HG02938 (cell line): ENCODE measurements around the gene TLR9.

Source experiments
- ATAC-seq: cut with Tn5 transposase; IDR thresholded peaks from one replicate; pipeline ENCODE4 v1.9.1; 2021; ENCODE audit warnings: mild to moderate bottlenecking, moderate library complexity; ENCODE audit not compliant: unreplicated experiment

The TLR9 gene

DNA sequence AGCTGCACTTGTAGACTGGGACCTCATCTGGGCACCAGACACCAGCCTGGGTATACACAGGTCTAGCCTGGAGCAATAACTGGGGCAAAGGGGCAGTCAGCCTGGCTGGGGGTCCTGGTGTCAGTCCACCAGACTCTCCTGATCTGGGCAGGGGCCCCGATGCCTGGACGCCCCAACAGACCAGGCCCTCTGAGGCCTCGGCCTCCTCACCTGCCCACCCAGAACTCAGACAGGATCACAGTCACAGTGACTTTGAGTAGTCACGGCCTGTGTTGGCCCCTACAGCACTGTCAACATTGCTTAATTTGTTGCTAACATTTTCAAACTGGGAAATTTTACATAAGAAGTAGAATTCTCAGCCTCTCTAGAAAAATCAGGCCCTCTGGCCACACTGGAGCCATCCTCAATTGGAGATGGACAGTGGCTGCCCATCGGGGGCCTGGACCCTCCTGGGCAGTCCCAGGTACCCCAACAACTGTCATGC is 7.7 kb upstream of the TLR9 start:
- ATAC-seq, result no peak

DNA sequence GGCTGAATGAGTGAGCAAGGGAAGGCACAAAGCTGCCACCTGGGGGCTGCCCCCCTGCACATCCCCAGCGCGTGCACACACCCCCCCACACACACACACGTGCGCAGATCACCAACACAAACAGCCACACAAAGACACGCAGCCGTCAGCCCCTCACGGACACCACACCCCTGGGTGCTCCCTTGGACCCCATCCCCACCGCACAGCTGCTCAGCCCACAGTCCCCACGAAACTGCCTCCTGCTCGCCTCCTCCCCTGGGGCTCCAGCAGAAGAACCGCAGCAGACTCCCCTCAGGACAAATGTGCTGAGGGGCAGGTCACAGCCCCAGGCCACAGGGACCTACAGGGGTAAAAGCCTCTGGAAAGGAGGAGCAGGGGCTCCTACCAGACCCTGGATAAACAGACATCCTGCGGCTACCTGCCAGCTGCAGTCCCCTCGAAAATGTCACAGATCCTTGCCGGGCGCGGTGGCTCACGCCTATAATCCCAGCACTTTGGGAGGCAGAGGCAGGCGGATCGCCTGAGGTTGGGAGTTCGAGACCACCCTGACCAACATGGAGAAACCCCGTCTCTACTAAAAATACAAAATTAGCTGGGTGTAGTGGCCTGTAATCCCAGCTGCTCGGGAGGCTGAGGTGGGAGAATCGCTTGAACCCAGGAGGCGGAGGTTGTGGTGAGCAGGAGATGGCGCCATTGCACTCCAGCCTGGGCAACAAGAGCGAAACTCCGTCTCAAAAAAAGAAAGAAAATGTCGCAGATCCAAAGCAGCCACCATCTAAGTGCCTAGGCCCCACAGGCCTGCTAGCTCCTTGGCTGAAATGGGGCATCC is 7.0 kb upstream of the TLR9 start:
- ATAC-seq, result no peak

- ATAC-seq, result no peak
Measured at GRCh38 chr3:52231502-52232278, 6.2 kb upstream of the TLR9 start.

DNA sequence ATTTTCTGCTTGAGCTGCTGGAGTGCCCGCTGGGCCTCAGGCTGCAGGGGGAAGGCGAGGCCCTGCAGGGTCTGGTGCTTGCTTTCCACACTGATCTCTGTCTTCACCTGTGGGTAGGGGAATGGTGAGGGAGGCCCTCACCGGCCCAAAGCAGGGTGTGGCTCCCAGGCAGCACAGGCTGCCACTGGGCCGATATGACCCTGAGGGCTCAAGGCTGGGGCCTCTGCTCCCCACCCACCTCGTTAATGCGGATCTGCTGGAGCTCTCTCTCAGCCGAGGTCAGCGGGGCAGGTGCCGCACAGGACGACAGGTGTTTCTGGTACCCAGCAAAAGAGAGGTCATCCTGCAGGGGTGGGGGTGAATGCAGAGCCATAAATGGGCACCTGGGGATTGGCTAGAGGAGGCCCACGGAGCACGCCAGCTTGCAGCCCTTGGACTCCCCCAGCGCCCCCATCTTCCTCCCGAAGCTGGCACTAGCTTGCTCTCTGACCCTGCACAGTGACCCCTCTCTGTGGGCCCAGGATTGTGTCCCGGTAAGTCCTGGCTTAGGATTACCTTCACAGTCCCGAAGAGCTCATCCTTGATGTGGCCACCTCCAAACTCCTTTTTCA is 5.5 kb upstream of the TLR9 start:
- ATAC-seq, result no peak

DNA sequence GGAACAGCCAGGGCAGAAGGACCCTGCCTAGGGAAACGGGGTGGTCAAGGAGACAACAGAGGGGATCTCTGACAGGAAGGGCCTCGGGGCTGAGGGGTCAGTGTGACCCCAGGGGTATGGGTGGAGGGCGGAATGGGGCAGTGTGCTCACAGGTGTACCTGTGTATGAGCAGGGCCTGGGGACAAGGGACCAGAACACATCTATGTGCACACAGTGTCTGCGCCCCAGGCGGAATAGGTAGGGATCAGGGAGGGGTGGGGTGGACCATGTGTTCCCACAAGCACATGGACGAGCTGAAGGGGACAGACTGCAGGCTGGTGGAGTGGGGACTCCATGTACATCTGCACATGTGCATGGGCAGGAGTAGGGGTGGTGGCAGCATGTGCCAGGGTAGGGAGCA is 5.0 kb upstream of the TLR9 start:
- no peak for ATAC-seq

DNA sequence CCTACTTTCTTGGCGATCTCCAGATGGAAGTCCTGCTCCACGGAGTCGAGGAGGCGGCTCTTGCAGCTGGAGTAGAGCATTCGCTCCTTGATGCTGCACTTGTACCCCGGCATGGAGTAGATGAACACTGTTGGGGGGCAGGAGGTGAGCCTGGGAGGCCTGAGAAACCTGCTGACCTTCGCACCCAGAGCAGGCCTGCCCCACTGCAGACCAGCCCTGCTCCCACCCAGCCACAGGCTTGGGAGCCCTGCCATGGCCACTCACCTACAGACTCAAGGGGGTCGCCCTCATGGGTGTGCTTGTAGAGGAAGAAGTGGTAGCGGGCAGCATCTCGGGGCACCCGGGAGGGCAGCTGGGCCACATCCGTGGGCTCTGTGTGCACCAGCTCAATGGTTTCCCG is 4.2 kb upstream of the TLR9 start:
- ATAC-seq, result no peak

DNA sequence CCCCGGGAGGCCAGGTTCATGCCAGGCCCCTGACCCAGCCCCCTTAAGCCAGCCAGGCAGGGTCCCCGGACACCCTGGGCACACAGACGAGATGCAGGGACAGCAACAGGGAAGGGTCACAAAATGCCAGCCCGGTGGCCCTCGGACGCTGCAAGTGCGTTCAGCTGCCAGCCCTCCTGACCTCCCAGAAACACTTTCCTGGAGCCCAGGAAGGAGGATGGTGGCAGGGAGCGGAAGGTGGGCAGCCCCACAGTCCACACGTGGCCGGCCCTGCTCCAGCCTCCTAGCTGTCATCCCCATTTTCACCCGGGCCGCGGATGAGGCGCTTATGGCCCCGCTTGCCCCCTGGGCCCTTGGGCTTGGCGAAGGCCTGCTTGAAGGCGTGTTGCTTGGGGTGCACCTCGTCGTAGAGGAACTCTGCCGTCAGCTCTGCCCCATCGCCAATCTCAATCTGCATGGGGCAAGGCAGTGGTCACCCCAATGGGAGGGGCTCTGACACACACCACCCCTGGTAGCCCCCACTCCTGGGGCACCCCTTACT is 3.4 kb upstream of the TLR9 start:
- no peak for ATAC-seq

DNA sequence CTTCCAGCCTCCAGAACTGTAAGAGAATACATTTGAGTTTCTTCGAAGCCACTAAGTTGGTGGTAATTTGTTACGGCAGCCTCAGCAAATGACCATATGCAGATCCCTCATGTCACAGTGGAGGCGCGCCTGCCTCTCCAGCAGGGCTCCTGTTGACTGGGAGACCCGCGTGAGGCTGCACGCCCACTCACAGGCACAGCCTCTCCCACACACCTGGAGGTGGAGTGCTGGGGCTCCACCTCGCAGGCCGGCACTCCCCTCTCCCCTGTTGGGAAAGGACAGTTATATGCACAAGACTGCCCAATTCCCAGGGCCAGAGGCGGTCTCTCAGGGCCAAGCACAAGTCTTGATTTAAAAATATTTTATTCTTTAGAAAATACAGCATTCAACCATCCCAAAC is 2.8 kb upstream of the TLR9 start:
- no peak for ATAC-seq

- ATAC-seq, result no peak
Measured at GRCh38 chr3:52227766-52228165, 2.3 kb upstream of the TLR9 start.

DNA sequence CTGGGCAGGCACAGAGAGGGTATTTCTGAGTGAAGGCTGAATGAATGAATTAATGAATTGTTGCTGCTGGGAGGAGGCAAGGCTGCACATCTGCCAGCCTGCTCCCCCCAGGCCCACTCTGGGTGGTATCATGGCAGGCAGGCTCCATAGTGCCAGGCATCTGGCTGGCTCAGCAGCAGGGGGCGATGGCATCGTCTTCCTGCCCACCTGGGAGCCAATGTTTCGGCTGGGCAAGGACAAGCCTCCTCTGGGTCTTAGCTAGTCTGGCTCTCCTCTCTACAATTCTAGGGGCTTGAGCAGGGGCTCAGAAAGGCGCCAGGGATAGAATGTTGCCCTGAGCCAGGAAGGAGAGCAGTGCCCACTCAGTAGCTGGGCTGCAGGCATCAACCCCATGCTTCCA is 1.7 kb upstream of the TLR9 start:
- ATAC-seq, result no peak

- ATAC-seq, result peak; percentile 12
Measured at GRCh38 chr3:52226229-52226817, 878 bp upstream of the TLR9 start.

DNA sequence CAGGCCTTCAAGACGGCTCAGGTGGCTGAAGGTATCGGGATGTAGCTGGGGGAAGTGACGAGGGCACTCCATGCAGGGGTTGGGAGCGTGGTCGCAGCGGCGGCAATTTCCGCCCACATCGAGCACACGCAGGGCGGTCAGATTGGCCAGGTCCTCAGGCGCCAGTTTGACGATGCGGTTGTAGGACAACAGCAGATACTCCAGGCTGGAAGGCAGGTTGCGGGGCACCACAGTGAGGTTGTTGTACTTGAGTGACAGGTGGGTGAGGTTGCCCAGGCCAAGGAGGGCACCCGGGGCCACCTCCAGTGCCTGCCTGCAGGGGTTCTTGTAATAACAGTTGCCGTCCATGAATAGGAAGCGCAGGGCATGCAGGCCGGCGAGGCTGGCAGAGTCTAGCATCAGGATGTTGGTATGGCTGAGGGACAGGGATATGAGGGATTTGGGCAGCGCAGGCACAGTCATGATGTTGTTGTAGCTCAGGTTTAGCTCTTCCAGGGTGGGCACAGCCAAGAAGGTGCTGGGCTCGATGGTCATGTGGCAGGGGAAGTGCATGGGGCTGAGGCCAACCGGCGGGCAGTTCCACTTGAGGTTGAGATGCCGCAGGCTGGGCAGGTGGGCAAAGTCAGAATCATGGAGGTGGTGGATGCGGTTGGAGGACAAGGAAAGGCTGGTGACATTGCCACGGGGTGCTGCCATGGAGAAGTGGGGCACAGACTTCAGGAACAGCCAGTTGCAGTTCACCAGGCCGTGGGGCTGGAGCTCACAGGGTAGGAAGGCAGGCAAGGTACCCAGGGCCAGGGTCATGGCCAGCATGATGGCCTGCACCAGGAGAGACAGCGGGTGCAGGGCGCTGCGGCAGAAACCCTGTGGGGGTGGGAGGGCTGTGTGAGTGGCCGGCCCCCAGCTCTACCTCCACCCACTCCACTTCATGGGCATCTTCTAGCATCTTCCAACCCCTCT is 1.7 kb downstream of the TLR9 start:
- no peak for ATAC-seq

DNA sequence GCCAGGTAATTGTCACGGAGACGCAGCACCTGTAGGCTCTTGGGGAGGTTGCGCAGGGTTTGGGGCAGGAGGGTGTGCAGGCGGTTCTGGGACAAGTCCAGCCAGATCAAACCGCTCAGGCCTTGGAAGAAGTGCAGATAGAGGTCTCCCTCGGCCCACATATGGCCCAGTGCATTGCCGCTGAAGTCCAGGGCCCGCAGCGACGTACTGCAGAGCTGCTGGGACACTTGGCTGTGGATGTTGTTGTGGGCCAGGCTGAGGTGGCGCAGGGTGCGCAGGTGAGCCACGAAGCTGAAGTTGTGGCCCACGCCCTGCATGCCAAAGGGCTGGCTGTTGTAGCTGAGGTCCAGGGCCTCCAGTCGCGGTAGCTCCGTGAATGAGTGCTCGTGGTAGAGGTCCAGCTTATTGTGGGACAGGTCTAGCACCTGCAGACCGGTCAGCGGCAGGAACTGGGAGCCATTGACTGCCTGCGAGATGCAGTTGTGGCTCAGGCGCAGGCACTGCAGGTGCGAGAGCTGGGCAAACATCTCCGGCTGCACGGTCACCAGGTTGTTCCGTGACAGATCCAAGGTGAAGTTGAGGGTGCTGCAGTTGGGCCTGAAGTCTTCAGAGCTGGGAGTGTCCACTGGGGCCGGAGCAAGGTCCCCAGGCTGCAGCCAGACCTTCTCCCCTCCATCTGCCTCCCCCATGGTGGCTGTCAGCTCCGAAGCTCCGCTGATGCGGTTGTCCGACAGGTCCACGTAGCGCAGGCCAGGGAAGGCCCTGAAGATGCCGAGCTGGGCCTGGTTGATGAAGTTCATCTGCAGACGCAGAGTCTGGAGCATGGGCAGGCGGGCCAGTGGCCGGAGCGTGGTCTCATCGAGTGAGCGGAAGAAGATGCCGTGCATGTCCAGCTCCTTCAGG is 2.9 kb downstream of the TLR9 start:
- ATAC-seq, result no peak

DNA sequence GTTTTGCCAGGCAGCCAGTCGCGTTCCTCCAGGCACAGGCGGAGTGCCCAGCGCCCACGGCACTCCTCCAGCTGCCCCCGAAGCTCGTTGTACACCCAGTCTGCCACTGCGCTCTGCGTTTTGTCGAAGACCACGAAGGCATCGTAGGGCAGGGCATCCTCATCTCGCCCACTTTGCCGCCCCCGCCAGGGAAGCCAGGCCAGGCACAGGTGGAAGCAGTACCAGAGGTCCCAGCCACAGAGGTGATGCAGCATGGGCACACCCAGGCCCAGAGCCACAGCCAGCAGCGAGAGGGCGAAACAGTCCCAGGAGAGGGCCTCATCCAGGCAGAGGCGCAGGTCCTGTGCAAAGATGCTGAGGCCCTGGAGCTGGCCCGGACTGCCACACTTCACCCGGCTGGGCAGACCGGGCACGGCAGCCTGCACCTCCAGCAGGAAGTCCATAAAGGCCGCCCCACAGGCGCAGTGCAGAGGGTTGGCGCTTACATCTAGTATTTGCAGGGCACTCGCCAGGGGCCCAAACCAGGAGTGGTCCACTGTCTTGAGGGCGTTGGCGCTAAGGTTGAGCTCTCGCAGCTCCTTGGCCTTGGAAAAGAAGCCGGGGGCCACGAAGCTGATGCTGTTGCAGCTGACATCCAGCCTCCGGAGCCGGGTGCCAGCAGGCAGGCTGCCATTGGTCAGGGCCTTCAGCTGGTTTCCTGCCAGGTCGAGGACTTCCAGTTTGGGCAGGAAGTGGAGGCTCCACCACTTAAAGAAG is 3.7 kb downstream of the TLR9 start:
- no peak for ATAC-seq

DNA sequence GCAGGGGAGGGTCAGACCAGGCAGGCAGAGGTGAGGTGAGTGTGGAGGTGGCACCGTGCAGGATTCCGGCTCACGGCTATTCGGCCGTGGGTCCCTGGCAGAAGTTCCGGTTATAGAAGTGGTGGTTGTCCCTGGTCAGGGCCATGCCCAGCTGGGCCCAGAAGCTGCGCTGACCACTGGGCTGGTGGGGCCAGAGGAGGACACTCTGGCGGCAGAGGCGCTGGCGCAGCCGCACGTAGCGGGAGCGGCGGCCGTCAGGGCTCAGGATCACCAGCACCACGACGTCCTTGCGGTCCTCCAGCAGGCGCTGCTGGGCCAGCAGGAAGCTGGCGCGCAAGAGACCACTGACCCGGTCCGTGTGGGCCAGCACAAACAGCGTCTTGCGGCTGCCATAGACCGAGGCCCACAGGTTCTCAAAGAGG is 4.3 kb downstream of the TLR9 start:
- ATAC-seq, result no peak

DNA sequence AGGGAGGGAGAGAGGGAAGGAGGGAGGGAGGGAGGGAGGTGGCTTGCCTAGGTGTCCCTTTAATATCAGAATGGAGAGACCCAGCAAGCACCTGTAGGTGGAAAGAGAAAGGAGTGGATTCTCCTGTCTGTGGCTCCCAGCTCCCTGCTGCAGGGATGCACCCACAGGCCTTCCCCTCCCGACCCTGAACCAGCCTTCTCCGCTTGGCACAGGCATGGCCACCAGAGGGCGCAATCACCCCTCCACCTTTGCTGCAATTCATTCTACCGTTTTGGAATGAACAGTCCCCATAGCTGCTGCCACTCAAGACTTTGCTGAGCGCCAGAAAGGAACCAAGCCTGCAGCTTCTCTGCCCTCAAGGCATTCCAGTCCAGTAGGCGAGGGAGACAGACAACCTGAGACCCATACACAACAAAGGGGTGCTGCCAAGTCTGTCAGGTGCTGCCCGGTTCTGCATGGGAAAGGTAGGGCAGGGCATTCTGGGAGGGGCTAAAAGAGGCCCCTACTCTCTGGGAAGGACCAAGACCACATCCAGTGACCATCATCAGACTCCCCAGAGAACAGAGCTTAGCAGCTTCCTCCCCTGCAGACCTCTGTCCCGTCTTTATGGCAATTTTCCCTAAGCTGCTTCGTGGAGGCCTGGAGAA is 4.9 kb downstream of the TLR9 start:
- peak; percentile 49 for ATAC-seq

DNA sequence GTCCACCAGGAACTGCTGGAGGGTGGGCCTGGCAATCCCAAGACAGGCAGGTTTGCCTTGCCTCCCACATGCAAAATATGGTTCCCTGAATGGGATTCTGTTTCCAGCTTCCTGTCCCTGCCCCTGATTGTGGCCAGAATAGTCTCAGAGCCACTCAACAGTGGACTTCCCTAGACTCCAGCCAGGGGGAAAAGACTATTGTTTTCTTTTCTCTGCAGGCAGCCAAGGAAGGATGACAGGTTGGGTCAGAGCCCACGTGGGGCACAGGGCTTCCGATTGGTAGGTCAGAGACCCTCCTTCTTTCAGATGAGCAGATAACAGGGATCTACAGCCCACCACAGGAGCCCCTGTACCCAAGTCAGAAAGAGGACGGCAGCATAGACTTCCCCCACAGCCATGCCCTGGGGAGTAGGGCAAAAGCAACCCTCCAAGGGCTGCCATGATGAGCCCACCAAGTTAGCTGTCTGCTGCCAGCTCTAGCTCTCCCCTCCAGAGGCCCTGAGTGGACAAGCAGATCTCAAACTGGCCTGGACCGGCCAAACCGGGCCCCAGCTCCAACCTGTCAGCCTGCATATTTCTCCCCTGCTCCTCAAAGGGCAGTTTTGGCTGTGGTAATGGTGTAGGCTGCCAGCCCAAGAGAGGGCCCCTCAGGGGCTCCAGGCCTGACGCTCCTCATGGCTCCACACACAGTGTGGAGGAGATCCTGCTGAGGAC is 6.4 kb downstream of the TLR9 start:
- ATAC-seq, result no peak
